HepG2 (cell line): ENCODE results near the gene RIMS3.

Experiments
- KLF13 ChIP-seq: sonication (generic); formaldehyde crosslinking; IDR thresholded peaks from 2 replicates; pipeline ENCODE4 v1.4.0; 2020; ENCODE audit warnings: mild to moderate bottlenecking, missing genetic modification reagents
- ZNF143 ChIP-seq: sonication (generic); formaldehyde crosslinking; IDR thresholded peaks from 2 replicates; pipeline ENCODE4 v1.4.0; 2020; ENCODE audit warnings: missing genetic modification reagents
- TF ChIP-seq, protein P1 (sequence below): sonication (generic); formaldehyde crosslinking; IDR thresholded peaks from 2 replicates; pipeline ENCODE4 v1.4.0; 2020; ENCODE audit warnings: missing genetic modification reagents, mild to moderate bottlenecking, borderline replicate concordance
- TF ChIP-seq, protein P2 (sequence below): sonication (generic); formaldehyde crosslinking; IDR thresholded peaks from 2 replicates; pipeline ENCODE4 v1.5.0; 2020; ENCODE audit warnings: mild to moderate bottlenecking, missing genetic modification reagents, moderate library complexity

DNA sequence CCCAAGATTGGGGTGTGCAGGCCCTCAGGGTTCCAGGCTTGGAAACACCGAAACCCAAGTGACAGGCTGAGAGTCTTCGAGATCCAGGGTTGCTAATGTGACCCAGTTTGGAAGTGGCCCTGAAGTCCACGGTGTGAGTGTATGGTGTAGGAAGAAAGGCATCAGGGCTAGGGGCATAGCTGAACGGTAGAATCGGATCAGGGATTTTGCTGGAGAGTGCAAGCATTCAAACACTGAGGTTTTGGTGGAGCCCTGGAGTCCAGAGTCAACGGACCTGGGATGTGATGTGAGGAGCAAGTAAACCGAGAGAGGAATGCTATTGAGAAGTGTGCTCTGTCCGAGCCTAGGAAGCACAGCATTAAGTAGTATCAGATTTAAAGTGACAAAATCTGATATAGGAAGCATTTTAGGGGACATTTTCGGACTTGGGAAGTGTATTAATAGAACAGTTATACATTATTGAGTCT, 27.0 kb upstream of the RIMS3 start:
- TF ChIP-seq, protein P1, sequence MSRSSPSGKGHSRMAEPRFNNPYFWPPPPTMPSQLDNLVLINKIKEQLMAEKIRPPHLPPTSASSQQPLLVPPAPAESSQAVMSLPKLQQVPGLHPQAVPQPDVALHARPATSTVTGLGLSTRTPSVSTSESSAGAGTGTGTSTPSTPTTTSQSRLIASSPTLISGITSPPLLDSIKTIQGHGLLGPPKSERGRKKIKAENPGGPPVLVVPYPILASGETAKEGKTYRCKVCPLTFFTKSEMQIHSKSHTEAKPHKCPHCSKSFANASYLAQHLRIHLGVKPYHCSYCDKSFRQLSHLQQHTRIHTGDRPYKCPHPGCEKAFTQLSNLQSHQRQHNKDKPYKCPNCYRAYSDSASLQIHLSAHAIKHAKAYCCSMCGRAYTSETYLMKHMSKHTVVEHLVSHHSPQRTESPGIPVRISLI (CRISPR knock-in tag): no peak
- TF ChIP-seq ZNF143 (CRISPR knock-in tag): no peak
- TF ChIP-seq, protein P2, sequence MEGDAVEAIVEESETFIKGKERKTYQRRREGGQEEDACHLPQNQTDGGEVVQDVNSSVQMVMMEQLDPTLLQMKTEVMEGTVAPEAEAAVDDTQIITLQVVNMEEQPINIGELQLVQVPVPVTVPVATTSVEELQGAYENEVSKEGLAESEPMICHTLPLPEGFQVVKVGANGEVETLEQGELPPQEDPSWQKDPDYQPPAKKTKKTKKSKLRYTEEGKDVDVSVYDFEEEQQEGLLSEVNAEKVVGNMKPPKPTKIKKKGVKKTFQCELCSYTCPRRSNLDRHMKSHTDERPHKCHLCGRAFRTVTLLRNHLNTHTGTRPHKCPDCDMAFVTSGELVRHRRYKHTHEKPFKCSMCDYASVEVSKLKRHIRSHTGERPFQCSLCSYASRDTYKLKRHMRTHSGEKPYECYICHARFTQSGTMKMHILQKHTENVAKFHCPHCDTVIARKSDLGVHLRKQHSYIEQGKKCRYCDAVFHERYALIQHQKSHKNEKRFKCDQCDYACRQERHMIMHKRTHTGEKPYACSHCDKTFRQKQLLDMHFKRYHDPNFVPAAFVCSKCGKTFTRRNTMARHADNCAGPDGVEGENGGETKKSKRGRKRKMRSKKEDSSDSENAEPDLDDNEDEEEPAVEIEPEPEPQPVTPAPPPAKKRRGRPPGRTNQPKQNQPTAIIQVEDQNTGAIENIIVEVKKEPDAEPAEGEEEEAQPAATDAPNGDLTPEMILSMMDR (CRISPR knock-in tag): no peak
- no peak for TF ChIP-seq KLF13
